ENCODE measurements around the gene FHIP1B. TPM values are rescaled to one million over a fixed set of nuclear protein-coding genes. Genes with fewer than 3 reads are reported as not detected.

The FHIP1B gene
- total RNA-seq, 1 experiment from 2014 or later, result 11.3 TPM

GRCh38 chr11:6201481-6201880 is 33.0 kb downstream of the FHIP1B start:
- peak; percentile 9 for DNase-seq (ENCODE audit: low read depth)

- no peak for DNase-seq (ENCODE audit: low read depth)
Observed at GRCh38 chr11:6200975-6201374, 33.5 kb downstream of the FHIP1B start.

- no peak for DNase-seq (ENCODE audit: low read depth)
Observed at GRCh38 chr11:6199174-6199810, 35.1 kb downstream of the FHIP1B start, which contains the start of gene OR52W1. Gene OR52W1, plus strand, starts transcription at chr11:6199224. Its CDS starts 0 bp downstream, at chr11:6199224.

GRCh38 chr11:6197466-6198200 is 36.8 kb downstream of the FHIP1B start:
- DNase-seq (ENCODE audit: low read depth), result no peak

- DNase-seq (ENCODE audit: low read depth), result no peak
Observed at GRCh38 chr11:6196396-6196795, 38.0 kb downstream of the FHIP1B start.

- DNase-seq (ENCODE audit: low read depth), result no peak
Observed at GRCh38 chr11:6194065-6194581, 40.3 kb downstream of the FHIP1B start.

GRCh38 chr11:6191742-6192141 is 42.7 kb downstream of the FHIP1B start:
- no peak for DNase-seq (ENCODE audit: low read depth)

GRCh38 chr11:6175440-6175839 is 59.0 kb downstream of the FHIP1B start:
- no peak for DNase-seq (ENCODE audit: low read depth)

- DNase-seq (ENCODE audit: low read depth), result no peak
Observed at GRCh38 chr11:6170226-6170625, 64.2 kb downstream of the FHIP1B start, which contains the start of gene OR52B2. Gene OR52B2, minus strand, starts transcription at chr11:6170326. Its CDS starts 0 bp downstream, at chr11:6170326.

Other genes with a start within 250 kb of the FHIP1B start
- 0.37 TPM in 1 of 2 replicates, not detected in the other for gene OR52L1, start 247.7 kb downstream of the FHIP1B start, total RNA-seq (2014; rRNA removed; shearing (Covaris generic))
- not detected in 2 replicates for gene OR56A4, start 227.7 kb downstream of the FHIP1B start, total RNA-seq (2014; rRNA removed; shearing (Covaris generic))
- not detected in 2 replicates for gene OR56A1, start 203.9 kb downstream of the FHIP1B start, total RNA-seq (2014; rRNA removed; shearing (Covaris generic))
- gene OR56B4, start 127.0 kb downstream of the FHIP1B start, total RNA-seq (2014; rRNA removed; shearing (Covaris generic)), result not detected in 2 replicates
- gene OR52B2, start 64.3 kb downstream of the FHIP1B start, total RNA-seq (2014; rRNA removed; shearing (Covaris generic)), result not detected in 2 replicates
- not detected in 2 replicates for gene OR52W1, start 35.4 kb downstream of the FHIP1B start, total RNA-seq (2014; rRNA removed; shearing (Covaris generic))
- gene C11orf42, start 29.1 kb downstream of the FHIP1B start, total RNA-seq (2014; rRNA removed; shearing (Covaris generic)), result not detected in 2 replicates
- not detected in 2 replicates for gene CNGA4, start 4.5 kb upstream of the FHIP1B start, total RNA-seq (2014; rRNA removed; shearing (Covaris generic))
- gene CCKBR, start 25.2 kb upstream of the FHIP1B start, total RNA-seq (2014; rRNA removed; shearing (Covaris generic)), result 0.86 TPM in 1 of 2 replicates, not detected in the other
- 114 and 146 TPM in 2 replicates for gene CAVIN3, start 85.9 kb upstream of the FHIP1B start, total RNA-seq (2014; rRNA removed; shearing (Covaris generic))
- 105 and 124 TPM in 2 replicates for gene SMPD1, start 155.8 kb upstream of the FHIP1B start, total RNA-seq (2014; rRNA removed; shearing (Covaris generic))
- 16.5 and 24.4 TPM in 2 replicates for gene APBB1, start 184.5 kb upstream of the FHIP1B start, total RNA-seq (2014; rRNA removed; shearing (Covaris generic))
- gene HPX, start 206.4 kb upstream of the FHIP1B start, total RNA-seq (2014; rRNA removed; shearing (Covaris generic)), result not detected in 2 replicates
- 10.3 and 10.4 TPM in 2 replicates for gene TRIM3, start 239.3 kb upstream of the FHIP1B start, total RNA-seq (2014; rRNA removed; shearing (Covaris generic))
- 66.8 and 84.0 TPM in 2 replicates for gene ARFIP2, start 246.7 kb upstream of the FHIP1B start, total RNA-seq (2014; rRNA removed; shearing (Covaris generic))
- 36.6 and 53.2 TPM in 2 replicates for gene TIMM10B, start 246.9 kb upstream of the FHIP1B start, total RNA-seq (2014; rRNA removed; shearing (Covaris generic))